Panc1 (cell line): ENCODE measurements around the gene LYRM4. TPM values are rescaled to one million over a fixed set of nuclear protein-coding genes. Genes with fewer than 3 reads are reported as not detected.
"Not testable (repeated sequence)": the region's sequence is repeated elsewhere in the genome, so short reads cannot be mapped to it uniquely, and the experiment has no call there.

Experiments
- ATAC-seq: fragments of 200-7000 bp; cut with Tn5 transposase; 2 replicates; pipeline ENCODE4 v1.9.1; 2020; ENCODE audit warnings: mild to moderate bottlenecking, moderate library complexity
- BruUV-seq: library from RNA; stranded (reverse); fragments of 400-500 nt; replicated peaks from 2 replicates; lab custom pipeline; 2021; lab: Mats Ljungman, UMichigan
- CTCF ChIA-PET: fragments of 300-600 bp; sonication (Branson Sonifier 250); formaldehyde crosslinking; loops from one replicate; lab custom pipeline; 2022; ENCODE audit warnings: antibody characterized with exemption; lab: Charles Lee
- POLR2A ChIA-PET: fragments of 300-600 bp; sonication (Branson Sonifier 250); formaldehyde crosslinking; loops from one replicate; lab custom pipeline; 2022; ENCODE audit warnings: antibody characterized with exemption; lab: Charles Lee
- DNase-seq: peaks from one replicate; pipeline ENCODE4 v3.0.0-alpha.2; 2010; ENCODE audit warnings: low read depth, low spot score
- H3K27ac ChIP-seq: 2 replicates; pipeline ENCODE4 v1.5.1; 2011; ENCODE audit warnings: mild to moderate bottlenecking, low read length, inconsistent platforms
- H3K27me3 ChIP-seq: fragments of 200-500 bp; sonication (Bioruptor generic); 2 replicates; pipeline ENCODE4 v1.6.0; 2014; ENCODE audit warnings: low read length, inconsistent platforms; ENCODE audit not compliant: control insufficient read depth, insufficient read depth
- H3K36me3 ChIP-seq: fragments of 200-500 bp; sonication (Bioruptor generic); 2 replicates; pipeline ENCODE4 v1.5.1; 2014; ENCODE audit warnings: inconsistent platforms, mild to moderate bottlenecking, low read length, moderate library complexity; ENCODE audit not compliant: control insufficient read depth, insufficient read depth
- H3K4me1 ChIP-seq: 2 replicates; pipeline ENCODE4 v1.5.1; 2011; ENCODE audit warnings: inconsistent platforms, mild to moderate bottlenecking, low read length, moderate library complexity; ENCODE audit not compliant: control insufficient read depth, insufficient read depth
- H3K4me3 ChIP-seq, 2 experiments: 2 replicates each; pipeline ENCODE4 v1.5.1; 2011 to 2012; ENCODE audit warnings: low read depth in 2 of 2, low read length in 2 of 2, mild to moderate bottlenecking in 2 of 2, inconsistent platforms in 1 of 2, moderate library complexity in 1 of 2
- H3K9me3 ChIP-seq: fragments of 200-500 bp; sonication (Bioruptor generic); 2 replicates; pipeline ENCODE4 v1.5.1; 2014; ENCODE audit warnings: low read depth, mild to moderate bottlenecking, inconsistent platforms, low read length, moderate library complexity; ENCODE audit not compliant: control insufficient read depth, insufficient read depth
- CTCF ChIP-seq: fragments of 450-650 bp; IDR thresholded peaks from 2 replicates; pipeline ENCODE4 v1.5.1; 2017; ENCODE audit warnings: mild to moderate bottlenecking
- POLR2AphosphoS5 ChIP-seq: IDR thresholded peaks from 2 replicates; pipeline ENCODE4 v1.6.1; 2012; ENCODE audit warnings: mild to moderate bottlenecking, low read depth, low read length, moderate library complexity
- REST ChIP-seq, 2 experiments: IDR thresholded peaks; 2 replicates each; pipeline ENCODE4 v1.6.1; 2011 to 2012; ENCODE audit warnings: low read depth in 2 of 2, control low read depth in 1 of 2, low read length in 1 of 2, mild to moderate bottlenecking in 1 of 2, moderate library complexity in 1 of 2; ENCODE audit not compliant: insufficient read depth in 1 of 2
- SIN3A ChIP-seq: IDR thresholded peaks from 2 replicates; pipeline ENCODE4 v1.6.1; 2012; ENCODE audit warnings: low read depth, mild to moderate bottlenecking, low read length, moderate library complexity, borderline replicate concordance; ENCODE audit not compliant: insufficient read depth
- TCF7L2 ChIP-seq: IDR thresholded peaks from 2 replicates; pipeline ENCODE4 v1.6.1; 2011; ENCODE audit warnings: mild to moderate bottlenecking, low read depth, low read length, inconsistent platforms
- in situ Hi-C: cut with HindIII; loops from 2 replicates; pipeline ENCODE4 v1.10.0; 2016; ENCODE audit warnings: low sequenced_read_pairs, low pct_unique_long_range_greater_than_20kb
- intact Hi-C: fragments of 100-400 bp; cut with micrococcal nuclease; formaldehyde crosslinking; loops from one replicate; pipeline ENCODE4 v1.10.0; 2022; ENCODE audit not compliant: unreplicated experiment
- total RNA-seq: library from RNA; stranded (reverse); gene quantifications from one replicate; pipeline ENCODE4 v1.2.1, GENCODE V29; 2021; ENCODE audit not compliant: unreplicated experiment

The LYRM4 gene
- total RNA-seq, 1 experiment from 2014 or later, result 27.4 TPM

- H3K27ac ChIP-seq, result no peak overlapping the region
- intact Hi-C loops (no loop called here), in situ Hi-C loops (no loop called here)
- H3K27me3 ChIP-seq, result no peaks in the 10 kb centered on the region
- ChIA-PET CTCF (no interaction called here), POLR2A (no interaction called here)
- H3K4me3 ChIP-seq, result no peak overlapping the region
- TF ChIP-seq CTCF, result no peak
- TF ChIP-seq TCF7L2, result no peak
- ATAC-seq, result no peak
- no peaks in the 10 kb centered on the region for H3K36me3 ChIP-seq
- no TSS peak for BruUV-seq
- DNase-seq, result no peak
- no peaks in the 10 kb centered on the region for H3K9me3 ChIP-seq
- no peaks in the 10 kb centered on the region for H3K4me1 ChIP-seq
These were observed 138.8 kb downstream of the LYRM4 start for GRCh38 chr6:5121956-5122355.

GRCh38 chr6:5121479-5121878, 139.3 kb downstream of the LYRM4 start:
- TF ChIP-seq SIN3A (no peak), POLR2AphosphoS5 (no peak), REST (IDR thresholded peaks at IDR 0.05; ENCODE audit: insufficient read depth in 1 of 2, low read depth in 2 of 2, low read length in 1 of 2) (no peak), TCF7L2 (no peak)
- Histone ChIP-seq H3K27ac (no peak overlapping the region), H3K4me3 (no peak overlapping the region), H3K36me3 (no peaks in the 10 kb centered on the region), H3K27me3 (no peaks in the 10 kb centered on the region), H3K4me1 (no peaks in the 10 kb centered on the region), H3K9me3 (no peaks in the 10 kb centered on the region)
- DNase-seq (no peak), ATAC-seq (no peak)
- intact Hi-C loops, result no loop called here
- no TSS peak for BruUV-seq
- CTCF ChIA-PET, result no interaction called here
- in situ Hi-C loops, result no loop called here
- POLR2A ChIA-PET, result no interaction called here

- intact Hi-C loops, H3K9me3 ChIP-seq, POLR2A ChIA-PET, CTCF ChIA-PET, H3K4me3 ChIP-seq, ATAC-seq, H3K4me1 ChIP-seq, H3K27me3 ChIP-seq, BruUV-seq, H3K36me3 ChIP-seq, H3K27ac ChIP-seq, in situ Hi-C loops, DNase-seq: not testable (repeated sequence)
These were observed 140.2 kb downstream of the LYRM4 start for GRCh38 chr6:5120543-5120942.
